CD4-positive, alpha-beta T cell treated with Interleukin-15 for 1 hour (primary cell): ENCODE results near the gene TRAK2.
"Not testable (repeated sequence)": the region's sequence is repeated elsewhere in the genome, so short reads cannot be mapped to it uniquely, and the experiment has no call there.

Experiments
- DNase-seq: peaks from one replicate; pipeline ENCODE4 v3.0.0-alpha.2; 2020

The TRAK2 gene

DNA sequence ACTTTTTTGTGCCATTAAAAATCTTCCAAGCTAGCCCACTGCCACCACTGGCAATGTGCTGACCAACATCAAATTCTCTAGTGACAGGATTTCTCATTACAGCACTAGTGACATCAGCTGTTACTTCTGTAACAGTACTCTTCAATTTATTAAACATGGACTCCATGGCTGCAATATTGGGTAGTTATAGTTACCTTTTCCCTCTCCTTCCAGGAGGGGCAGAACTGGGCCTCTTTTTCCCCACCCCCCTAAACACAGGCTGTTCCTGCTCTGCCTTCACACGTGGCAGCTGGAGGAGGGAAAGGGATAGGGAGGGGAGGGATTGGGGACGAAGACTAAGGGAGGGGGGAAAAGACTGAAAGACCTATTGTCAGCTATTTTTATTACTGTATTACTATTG, 38.1 kb downstream of the TRAK2 start:
- no peak for DNase-seq

DNA sequence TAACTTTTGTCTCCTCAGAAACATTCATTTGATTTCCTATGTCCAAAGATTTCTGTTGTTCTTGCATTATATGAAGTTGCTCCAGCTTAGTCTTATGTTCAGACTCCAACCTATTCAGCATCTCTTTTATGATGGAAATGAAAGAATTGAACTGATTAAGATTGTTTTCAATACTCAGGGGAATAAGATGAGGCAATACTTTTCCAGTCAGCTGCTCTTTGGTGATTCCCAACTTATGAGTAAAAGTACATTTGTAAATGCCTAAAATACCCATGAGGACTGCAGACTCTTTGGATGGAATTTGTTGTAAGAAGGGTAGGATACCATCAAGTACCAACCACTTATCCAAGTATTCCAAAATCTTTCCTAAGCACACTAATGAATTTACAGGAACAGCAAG, 39.8 kb downstream of the TRAK2 start:
- DNase-seq, result no peak

DNA sequence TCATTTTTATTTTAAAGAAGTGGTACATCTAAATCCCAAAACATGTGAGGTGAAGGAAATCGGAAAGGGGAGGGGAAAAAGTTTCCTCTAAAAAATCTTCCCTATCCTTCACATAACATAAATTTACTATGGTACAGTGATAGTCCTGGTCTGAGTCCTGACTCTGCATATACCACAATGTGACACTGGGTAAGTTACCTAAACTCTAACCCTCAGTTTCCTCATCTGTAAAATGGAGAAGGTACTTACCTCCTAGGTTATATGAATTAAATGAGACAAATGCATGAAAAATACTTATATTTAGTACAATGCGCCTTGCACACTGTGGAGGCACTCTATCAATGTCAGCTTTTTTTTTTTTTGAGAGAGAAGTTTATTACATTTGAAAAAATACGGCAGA, 42.3 kb downstream of the TRAK2 start:
- DNase-seq, result no peak

DNA sequence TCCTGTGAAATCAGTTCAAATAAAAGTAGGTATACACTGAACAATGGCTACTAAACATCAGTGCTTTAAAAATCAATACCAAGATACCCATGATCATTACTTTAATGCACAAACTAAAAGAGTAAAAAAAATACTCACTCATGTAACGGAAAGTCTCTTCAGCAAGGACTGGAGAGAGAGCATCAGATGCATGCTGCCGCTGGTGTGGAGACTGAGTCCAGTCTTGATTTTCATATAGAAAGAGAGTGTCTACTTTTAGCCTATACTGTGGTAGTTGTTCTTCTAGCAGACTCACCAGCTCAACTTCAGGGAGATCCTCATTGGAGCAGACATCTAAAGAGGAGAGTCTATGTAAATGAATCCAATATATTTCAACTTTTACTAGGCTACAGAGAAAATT, 44.0 kb downstream of the TRAK2 start:
- no peak for DNase-seq

DNA sequence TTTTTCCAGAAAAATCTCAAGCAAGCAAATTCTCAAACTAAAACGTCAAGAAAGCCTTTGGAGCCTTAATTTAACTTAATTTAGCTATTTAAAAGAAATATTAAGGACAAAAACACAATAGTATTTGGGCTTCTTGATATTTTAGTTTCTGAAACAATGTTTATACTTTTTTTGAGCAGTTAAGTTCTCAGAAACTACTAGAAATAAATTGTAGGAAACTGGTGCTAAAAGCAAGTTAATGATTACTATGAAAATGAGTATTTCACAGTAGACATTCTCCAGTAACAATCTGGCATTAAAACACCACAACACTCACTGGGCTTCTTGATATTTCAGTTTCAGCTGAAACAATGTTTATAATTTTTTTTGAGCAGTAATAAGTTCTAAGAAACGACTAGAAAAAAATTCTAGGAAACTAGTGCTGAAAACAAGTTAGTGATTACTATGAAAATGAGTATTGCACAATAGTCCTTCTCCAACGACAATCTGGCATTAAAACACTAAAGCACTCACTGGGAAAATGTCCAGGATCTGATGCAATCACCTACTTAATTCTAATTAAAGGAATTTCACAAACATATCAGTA, 45.1 kb downstream of the TRAK2 start:
- no peak for DNase-seq

DNA sequence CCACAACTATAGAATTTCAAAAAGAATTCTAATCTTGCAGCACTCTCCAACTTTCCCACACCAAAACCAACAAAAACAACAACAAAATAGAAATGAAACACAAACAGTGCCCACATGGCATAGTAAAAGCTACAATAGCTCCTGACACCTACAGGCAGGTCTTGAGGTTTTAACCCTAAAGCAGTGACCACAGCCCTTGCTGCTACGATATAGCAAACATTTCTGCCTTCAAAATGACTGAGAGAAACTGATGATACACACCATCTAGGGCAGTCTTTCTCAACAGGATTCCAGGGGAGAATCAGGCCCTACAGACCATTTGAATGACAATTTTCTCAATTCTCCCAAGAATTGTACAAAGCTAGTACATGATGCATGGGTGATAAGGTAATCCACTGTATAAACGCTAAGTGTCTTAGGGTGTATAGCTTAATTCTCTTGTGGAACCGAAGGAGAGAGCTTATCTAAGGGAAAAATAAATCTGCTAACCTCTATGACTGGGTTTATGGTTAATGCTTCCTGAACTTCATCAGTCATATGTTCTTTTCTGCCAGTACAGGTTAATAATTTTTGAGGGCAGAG, 46.5 kb downstream of the TRAK2 start:
- no peak for DNase-seq

DNA sequence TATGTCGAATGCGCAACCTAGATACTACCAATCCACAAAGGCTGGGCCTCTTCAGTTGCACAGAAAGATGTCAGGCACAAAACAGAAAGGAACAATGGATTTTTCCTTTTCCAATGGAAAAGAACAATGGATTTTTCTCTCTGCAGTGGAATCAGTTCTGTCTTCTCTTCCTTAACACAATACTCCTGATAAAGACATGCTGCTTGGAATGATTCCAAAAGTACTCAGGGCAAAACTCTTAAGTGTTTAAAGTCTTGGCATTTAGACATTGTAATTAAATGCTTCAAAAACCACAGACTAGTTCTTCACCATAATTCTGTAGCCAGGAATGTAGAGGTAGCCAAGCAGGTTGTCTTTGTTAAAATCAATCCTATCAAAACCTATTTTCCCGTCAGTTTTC, 47.4 kb downstream of the TRAK2 start:
- DNase-seq, result no peak

DNA sequence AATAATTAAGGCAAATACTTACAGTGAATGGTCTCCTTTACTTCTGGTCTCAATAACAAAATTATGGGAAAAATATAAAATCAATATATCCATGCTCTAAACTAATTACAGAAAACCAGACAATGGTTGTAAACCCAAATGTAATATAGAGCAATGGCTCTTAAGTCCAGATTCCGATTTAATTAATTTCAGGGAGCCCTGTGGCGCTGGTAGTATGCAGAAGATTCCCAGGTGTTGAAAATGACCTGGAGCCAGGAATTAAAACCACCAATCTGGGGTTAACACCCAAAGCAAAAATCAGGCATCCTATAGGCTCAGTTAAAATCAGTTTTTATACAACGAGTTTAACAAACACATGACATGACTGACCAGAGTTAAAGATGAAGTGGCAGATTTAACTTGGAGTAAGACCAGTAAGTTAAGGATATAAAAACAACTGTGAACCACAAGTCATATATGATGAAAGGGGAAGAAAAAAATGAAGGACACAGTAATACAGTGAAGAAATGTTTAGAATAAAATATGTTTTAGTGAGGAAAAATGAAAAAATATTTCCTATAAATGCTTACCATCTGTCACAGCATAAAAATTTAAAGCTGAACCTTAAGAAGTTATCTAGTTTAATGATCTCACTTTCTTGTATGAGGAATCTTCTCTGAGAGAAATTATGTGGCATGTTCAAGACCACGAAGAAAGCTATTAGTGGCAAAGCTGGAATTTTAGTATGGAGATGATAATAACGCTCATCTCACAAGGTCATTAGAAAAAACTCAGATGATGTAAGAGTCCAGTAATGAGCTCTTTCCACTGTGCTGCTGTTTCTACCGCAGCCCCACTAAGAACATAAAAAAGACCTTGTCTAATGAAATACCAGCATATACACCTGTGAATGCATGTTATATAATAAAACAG, 48.4 kb downstream of the TRAK2 start:
- DNase-seq, result no peak

DNA sequence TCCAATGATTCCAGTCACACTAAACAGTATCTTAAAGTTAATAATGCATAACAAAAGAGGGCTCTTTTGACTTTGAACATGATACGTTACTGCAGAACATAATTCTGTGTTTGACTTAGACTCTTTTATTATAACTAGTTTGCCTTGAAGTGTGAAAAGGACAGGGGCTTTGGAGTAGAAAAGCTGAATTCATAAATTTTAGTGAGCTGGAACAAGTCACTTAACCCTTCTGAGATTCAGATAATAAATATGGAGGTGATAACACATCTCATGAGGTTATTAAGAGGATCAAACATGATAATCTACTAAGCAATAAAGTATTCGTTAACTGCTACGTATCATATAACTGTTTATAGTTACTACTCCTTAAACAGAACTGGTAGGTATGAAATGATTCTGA, 49.4 kb downstream of the TRAK2 start:
- DNase-seq, result no peak

DNA sequence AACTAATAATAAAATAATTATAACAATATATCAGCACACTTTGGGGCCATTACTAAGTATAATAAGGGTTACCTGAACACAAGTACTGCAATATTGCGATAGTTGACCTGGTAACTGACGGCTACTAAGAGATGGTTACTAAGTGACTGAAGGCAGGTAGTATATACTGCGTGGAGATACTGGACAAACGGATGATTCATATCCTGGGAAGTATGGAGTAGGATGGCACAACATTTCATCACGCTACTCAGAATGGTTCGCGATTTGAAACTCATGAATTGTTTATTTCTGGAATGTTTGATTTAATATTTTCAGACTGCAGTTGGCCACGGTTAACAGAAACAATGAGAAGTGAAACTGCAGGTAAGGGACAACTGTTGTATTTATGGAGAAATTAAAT, 54.7 kb downstream of the TRAK2 start:
- DNase-seq, result no peak

DNA sequence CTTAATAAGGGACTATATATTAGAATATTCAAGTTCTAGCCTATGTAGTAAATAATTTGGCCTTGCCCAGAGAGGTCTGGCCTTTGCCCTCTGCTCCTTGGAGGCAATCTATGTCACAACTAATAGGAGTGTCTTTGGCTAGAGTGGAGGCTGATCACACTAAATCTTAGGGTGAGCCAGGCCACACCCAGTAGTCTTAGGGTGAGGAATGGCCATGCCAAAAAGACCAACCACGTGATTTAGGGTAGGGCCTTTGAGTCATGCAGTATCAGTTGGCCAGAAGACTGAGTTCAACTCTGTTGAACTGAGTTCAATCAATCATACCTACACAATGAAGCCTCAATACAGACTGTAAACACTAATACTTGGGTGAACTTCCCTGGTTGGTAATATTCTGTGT, 68.1 kb downstream of the TRAK2 start:
- DNase-seq, result no peak

DNA sequence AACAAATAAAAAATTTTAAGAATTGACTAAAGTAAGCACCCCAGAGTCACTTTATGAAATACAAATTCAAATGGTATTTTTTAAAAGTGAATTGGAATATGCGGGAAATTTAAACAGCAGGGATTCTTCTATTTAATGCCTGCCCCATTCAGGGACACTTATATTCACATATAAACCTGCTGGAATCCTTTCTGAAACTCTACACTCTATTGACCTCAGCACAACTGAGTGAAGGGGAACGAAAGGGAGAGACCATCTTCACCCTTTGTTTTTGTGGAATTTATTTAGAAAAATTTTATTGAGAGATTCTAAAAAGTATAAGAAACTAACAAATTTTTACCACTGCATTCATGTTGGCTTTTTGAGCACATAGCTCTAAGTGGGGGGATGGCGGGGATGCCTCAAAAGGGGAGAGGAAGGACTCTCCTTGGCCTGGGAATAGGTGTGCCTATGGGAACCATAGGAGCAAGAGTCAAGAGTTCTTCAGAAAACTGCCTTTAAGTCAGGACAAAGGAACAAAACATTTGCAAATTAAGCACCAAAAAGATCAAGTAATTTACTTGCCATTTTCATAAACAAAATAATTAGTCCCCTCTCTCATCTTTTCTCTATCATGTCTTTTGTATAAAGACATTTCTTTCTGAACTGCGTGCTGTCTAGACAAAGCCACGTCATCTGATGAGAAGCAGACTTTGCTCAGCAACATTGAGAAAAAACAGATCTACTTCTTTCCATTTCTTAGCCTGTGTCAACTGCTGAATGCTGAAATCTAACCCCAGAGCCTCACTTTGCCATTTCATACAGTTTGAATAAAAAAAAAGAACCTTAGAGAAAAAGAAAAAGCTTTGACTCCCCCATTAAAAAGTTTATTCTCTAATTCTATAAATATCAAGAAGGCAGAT, 72.5 kb downstream of the TRAK2 start:
- DNase-seq, result no peak

DNA sequence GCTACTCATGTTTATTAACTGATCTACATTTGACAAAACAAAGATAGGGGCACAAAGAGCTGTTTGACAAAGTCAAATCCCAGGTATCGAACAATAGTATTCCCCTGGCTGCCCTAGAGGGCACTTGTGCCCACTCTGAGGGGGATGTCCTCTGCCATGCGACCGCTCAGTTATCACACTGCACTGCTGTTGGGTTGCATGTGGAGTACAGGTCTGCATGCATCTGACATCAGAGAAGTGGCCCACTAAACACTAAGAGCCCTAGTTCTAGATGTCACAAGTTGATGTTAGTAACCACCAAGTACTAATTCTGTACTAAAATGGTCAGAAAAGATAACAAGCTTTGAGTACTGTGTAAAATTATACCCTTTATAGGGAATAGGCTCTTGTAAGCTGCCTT, 74.0 kb downstream of the TRAK2 start:
- DNase-seq, result no peak

DNA sequence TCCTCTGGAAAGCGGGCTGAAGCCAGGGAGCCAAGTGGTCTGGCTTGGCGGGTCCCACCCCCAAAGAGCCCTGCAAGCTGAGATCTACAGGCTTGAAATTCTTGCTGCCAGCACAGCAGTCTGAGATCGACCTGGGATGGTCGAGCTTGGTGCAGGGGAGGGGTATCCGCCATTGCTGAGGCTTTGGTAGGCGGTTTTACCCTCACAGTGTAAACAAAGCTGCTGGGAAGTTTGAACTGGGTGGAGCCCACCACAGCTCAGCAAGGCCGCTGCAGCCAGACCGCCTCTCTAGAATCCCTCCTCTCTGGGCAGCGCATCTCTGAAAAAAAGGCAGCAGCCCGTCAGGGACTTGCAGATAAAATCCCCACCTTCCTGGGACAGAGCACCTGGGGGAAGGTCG, 81.5 kb downstream of the TRAK2 start:
- DNase-seq, result no peak

DNA sequence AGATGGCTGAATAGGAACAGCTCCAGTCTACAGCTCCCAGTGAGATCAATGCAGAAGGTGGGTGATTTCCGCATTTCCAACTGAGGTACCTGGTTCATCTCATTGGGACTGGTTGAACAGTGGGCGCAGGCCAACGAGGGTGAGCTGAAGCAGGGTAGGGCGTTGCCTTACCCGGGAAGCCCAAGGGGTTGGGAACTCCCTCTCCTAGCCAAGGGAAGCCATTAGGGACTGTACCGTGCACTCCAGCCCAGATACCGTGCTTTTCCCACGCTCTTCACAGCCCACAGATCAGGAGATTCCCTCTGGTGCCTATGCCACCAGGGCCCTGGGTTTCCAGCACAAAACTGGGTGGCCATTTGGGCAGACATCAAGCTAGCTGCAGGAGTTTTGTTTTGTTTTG, 81.9 kb downstream of the TRAK2 start:
- DNase-seq, result not testable (repeated sequence)

DNA sequence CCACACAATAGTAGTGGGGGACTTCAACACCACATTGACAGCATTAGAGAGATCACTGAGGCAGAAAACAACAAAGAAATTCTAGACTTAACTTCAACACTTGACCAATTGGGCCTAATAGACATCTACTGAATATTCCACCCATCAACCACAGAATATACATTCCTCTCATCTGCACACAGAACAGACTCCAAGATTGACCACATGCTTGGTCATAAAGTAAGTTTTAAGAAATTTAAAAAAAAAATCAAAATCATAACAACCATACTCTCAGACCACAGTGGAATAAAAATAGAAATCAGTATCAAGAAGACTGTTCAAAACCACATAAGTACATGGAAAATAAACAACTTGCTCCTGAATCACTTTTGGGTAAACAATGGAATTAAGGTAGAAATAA, 85.1 kb downstream of the TRAK2 start:
- no peak for DNase-seq

DNA sequence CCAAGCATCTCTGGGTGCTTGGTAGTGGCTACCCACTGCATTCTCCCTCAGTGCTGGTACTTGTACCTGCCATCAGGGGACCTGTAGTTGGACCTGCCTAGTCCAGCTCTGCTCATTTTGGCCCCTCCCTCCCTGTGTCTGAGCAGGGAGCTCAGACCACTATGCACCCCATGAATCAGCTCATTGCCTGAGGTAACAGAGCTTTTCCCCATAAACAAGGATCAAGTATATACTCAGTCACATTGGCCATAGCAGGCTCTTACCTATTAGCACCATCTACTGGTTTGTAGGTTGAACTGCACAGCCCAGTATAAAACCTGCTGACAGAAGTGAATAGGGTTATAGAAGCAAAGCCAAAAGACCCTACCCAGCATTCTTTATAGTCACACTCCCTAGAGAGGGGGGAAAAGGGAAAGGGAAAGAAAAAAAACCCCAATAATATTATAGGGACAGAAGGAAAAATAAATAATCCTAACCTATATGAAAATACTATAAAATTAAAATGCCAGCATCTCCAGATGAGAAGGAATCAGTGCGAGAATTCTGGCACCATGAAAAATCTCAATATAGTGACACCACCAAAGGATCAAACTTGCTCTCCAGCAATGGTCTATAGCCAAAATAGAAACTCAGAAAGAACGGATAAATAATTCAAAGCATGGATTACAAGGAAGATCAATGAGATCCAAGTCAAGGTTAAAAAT, 87.2 kb downstream of the TRAK2 start:
- peak; percentile 32 for DNase-seq

DNA sequence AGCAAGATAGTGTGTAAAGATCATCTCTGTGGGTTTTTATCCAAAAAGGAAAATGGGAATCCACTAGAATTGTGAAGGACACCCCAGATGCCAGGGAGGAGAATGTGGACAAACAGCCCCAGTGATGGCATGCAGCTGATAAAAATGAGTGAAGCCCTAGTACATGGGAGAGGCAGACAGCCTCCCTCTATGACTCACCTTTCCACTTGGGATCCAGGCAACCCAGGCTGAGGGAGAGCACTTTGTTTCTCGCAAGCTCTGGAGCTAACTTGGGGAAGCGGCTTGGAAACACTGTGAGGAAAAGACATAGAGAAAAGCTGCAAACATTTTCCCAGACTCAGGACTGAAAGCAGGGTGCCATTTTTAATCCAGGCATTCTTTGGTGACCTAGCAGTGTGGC, 88.9 kb downstream of the TRAK2 start:
- no peak for DNase-seq

DNA sequence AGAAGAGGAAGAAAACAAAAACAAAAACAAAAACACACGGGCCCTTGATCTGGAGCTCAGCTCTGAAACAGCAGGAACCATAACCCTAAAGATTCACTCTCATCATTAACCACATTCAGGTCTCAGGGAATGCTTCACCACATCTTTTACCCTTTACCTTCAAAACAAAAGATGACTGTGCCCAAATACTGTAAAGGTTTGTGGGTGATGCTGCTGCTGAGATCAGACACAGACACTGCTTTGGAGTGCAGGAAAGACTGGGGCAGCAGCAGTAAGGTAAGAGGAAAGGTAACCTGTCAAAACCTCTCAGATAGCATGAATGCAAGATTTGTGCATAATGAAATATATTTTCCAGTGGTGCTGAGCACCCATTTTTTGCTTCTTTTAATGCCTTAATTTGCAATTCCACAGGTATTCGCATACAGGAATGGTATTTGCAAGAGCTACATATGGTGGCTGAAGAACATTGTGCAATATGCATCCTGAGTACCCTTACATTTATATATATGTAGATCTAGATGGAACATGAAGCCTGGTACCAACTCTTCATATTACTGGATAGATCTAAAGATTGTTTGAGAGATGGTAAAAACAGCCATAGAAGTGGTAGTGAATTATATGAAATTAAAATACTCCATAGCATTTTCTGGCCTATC, 90.1 kb downstream of the TRAK2 start:
- no peak for DNase-seq

DNA sequence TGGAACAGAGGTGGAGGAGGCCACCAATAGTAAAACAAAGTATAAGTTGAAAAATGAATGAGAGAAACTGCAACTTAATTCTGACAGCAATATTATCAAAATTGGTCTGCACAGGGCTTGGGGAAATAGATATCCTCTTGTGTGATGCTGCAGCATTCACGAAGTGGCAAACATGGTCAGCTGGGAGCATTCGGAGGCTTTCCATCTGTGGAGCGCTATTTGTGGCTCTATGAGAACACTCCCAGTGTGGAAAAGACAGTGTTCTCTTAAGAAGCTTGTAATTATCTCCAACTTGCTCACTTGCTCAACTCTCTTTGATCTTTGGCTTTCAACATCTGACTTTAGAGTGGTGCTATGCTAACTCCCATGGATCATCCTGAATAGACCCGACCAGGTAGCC, 91.0 kb downstream of the TRAK2 start:
- no peak for DNase-seq

DNA sequence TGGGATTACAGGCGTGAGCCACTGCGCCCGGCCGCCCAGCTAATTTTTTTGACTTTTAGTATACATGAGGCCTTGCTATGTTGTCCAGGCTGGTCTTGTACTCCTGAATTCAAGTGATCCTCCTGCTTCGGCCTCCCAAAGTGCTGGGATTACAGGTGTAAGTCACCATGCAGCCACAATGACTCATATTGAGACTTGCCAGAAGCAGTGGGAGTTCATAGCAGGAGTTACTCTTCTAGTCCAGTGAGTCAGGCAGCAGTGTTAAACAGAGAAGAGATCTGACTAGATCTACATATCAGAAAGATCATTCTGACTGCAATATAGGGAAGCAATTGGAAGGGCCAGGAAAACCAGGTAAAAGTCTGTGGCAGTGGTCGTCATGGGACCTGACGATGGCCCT, 92.6 kb downstream of the TRAK2 start:
- DNase-seq, result no peak

DNA sequence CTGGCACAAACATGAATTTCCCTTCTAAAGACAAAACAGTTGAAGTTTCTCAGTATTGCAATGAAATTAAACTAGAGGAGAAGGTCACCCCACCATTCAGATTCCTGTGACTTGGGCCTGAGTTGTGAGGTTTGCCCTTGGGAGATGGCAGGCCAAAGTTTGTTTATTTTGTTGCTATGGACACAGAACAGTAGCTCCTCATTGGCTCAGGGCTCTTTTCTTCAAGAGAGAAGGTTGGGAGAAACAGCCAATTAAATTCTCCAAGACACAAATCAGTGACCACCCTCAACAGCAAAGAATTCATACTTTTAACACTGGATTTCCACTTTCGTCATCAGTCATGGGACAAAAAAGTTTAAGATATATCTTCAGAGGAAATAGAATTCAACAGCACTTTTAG, 94.0 kb downstream of the TRAK2 start, which contains the start of gene FLACC1:
TSS of gene FLACC1 (minus strand) at position 125 of the 400 bp plus-strand sequence. CDS start 5,941 bp downstream, outside the sequence.
- no peak for DNase-seq
